Measurements from ENCODE around the gene RTBDN.
A peak's percentile ranks its signal among the peaks of the same experiment; 100 is the strongest.

Gene RTBDN

GRCh38 chr19:12778017-12778904 lies 56.1 kb downstream of the RTBDN start:
- DNase-seq = peak; percentile 51

GRCh38 chr19:12777217-12778016 lies 57.0 kb downstream of the RTBDN start:
- DNase-seq = peak; percentile 75

Measured in hematopoietic multipotent progenitor cell treated with erythropoietin and hydrocortisone succinate and interleukin-3 and kit ligand, for 8 days (in vitro differentiated cells).